ENCODE data around the gene PARP11.

PARP11 gene

GRCh38 chr12:3872800-3873636, at the start of gene PARP11:
Gene PARP11 (minus strand): TSS chr12:3873399. CDS start chr12:3873229, 170 bp downstream.
- DNase-seq (ENCODE audit: low read depth, low spot score), result peak; percentile 97

DNA sequence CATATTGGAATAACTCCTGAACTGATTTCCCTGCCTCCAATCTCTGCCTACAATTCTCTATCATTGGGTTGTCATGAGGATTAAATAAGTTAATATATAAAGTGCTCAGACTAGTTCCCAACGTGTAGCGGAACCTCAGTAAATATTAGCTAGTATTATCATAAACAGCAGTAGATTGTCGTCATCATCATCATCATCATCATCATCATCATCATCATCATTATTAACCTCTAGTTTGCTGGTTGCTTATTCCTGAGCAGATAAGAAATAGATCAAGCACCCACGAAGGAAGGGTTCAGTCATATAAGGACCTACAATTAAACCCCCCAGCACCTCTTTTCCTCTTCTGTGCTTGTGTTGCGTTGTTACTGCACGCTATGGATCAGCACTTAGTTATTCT, 48.8 kb upstream of the PARP11 start:
- no peak for DNase-seq (ENCODE audit: low read depth, low spot score)

DNA sequence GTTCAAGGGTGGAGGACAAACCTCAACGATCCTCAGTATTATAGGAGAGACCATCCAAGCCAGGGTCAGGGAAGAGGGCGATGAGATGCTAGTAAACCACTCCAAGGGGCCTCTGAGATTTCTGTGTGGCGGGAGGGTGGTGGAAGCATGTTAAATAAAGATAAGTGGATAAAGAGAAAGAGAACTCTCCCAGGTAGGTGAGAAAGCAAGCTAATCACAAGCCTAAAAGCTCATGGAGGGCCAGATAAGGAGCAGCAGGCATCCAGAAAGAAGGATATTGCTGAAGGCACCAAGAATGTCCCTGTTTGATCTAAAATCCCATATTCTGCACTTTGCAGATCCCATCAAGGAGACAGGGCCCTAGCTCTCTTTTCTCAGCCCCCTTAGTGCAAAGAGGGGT, 48.3 kb upstream of the PARP11 start:
- no peak for DNase-seq (ENCODE audit: low read depth, low spot score)

DNA sequence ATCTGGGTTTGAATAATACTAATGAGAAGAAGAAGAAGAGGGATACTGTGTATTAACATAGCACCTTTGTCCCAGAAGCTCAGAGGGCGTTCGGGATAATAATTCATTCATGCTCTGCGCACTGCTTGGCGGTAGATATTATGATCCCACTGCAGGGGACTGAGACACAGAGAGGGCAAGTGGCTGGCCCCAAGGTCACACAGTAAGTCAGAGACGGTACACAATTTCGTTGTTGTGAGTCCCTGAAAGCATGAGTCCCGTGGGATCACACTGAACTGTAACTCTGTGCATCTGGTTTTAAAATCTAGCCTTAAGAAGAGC, 47.9 kb upstream of the PARP11 start:
- no peak for DNase-seq (ENCODE audit: low read depth, low spot score)

GRCh38 chr12:3920351-3921150, 47.4 kb upstream of the PARP11 start:
- DNase-seq (ENCODE audit: low read depth, low spot score), result no peak

DNA sequence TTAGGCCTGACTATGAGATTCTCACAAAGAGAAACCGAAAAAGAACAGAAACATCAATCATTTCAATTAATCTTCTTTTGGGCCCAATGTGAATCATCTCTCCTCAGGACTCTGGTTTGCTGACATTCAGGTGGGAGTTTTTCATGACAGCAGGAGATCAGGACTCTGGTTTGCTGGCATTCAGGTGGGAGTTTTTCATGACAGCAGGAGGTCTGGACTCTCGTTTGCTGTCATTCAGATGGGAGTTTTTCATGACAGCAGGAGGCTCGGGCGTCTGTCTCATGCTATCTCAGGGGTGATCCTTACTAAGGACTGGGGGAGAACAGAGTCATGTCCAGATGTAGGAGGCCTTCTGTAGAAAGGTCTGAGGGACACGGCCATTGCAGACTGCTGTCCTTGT, 40.1 kb upstream of the PARP11 start:
- DNase-seq (ENCODE audit: low read depth, low spot score), result no peak

DNA sequence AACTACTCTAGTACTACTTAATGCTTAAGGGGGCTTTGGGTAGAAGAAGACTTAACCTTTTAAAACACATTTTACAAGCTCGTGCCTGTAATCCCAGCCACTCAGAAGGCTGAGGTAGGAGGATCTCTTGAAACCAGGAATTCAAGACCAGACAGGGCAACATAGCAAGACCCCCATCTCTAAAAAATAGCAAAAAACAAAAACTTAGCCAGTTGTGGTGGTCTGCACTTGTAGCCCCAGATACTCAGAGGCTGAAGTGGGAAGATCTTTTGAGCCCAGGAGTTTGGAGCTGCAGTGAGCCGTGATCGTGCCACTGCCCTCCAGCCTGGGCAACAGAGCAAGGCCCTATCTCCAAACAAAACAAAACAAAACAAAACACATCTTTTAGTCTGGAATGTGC, 39.7 kb upstream of the PARP11 start:
- no peak for DNase-seq (ENCODE audit: low read depth, low spot score)

- DNase-seq (ENCODE audit: low read depth, low spot score), result no peak
These were observed 38.2 kb upstream of the PARP11 start for GRCh38 chr12:3911409-3911808.

- no peak for DNase-seq (ENCODE audit: low read depth, low spot score)
These were observed 32.5 kb upstream of the PARP11 start for GRCh38 chr12:3905664-3906063.

- DNase-seq (ENCODE audit: low read depth, low spot score), result no peak
These were observed 31.8 kb upstream of the PARP11 start for GRCh38 chr12:3904999-3905398.

- no peak for DNase-seq (ENCODE audit: low read depth, low spot score)
These were observed 29.7 kb upstream of the PARP11 start for GRCh38 chr12:3902921-3903320.

DNA sequence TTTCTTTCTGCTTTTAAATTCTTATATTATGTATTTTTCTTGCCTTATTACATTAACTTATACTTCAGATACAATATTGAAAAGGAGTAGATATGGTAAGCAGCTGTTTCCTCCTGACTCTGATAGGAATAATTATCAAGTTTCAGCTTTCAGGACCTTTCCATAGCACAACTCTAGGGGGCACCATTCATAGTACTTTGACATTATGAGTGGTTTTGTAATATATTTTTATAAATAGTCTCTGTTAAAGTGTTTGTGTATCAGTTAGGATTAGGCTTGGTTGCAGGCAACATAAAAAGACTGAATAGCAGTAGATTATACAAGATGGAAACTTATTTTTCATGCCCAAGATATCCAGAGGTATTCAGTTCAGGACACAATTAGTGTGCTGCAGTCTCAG, 27.9 kb upstream of the PARP11 start:
- DNase-seq (ENCODE audit: low read depth, low spot score), result no peak

DNA sequence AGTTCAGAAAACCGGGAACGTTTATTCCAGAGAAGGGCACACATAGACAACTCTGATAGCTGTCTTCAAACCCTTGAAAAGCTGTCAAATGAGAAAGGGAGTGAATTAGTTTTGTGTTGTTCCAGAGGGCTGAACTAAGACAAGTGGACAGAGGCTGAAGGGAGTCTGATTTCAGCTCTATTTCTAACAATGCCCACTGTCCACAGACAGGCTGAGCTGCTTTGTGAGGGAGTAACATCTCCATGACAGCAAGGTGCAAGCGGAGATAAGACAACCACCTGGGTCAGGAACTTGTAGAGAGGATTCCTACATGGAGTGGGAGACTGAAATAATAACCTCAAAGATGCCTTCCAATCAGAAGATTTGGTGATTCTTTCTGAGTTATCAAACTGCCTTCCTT, 25.6 kb upstream of the PARP11 start:
- DNase-seq (ENCODE audit: low read depth, low spot score), result no peak

GRCh38 chr12:3897371-3897971, 24.3 kb upstream of the PARP11 start:
- no peak for DNase-seq (ENCODE audit: low read depth, low spot score)

DNA sequence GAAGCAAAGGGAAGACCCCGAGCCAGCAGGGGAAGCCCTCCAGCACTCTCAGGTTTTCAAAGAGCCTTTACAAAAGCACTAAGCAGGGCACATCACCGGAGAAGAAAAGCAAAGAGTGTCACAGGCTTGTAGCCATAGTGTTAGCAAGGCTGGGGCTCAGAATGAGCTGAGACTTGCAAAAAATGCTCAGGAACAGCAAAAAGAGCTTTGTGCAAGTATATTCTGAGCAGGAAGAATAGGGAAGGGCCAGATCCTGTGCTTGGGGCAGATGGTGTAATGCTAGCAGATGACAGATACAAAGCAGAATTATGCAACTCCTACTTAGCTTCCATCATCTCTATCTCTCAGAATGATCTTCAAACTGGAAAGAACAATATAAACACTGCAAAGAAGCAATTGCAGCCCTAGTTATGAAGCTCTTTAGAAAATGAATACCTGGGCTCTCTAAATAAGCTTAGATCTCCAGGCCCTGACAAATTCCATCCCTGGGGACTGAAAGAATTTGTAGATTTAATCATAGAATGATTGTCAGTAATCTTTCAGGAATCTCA, 23.7 kb upstream of the PARP11 start:
- DNase-seq (ENCODE audit: low read depth, low spot score), result no peak

DNA sequence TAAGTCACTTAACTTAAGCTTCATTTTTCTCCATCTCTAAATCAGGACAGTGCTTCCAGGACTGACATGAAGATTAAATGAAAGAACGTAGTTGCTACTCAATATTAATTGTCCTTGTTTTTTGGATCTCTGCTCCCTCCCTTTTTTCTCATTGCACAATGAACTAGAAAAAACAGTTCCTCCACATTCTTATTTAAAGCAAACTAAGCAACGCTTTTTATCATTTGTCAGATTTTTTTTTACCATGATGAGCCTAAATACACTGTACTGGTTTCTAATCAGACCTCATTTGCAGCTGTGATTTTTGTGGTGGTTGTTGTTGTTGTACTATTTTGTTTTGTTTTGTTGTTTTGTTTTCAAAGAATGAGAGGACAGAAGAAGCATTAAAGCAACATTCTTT, 23.2 kb upstream of the PARP11 start:
- DNase-seq (ENCODE audit: low read depth, low spot score), result no peak

DNA sequence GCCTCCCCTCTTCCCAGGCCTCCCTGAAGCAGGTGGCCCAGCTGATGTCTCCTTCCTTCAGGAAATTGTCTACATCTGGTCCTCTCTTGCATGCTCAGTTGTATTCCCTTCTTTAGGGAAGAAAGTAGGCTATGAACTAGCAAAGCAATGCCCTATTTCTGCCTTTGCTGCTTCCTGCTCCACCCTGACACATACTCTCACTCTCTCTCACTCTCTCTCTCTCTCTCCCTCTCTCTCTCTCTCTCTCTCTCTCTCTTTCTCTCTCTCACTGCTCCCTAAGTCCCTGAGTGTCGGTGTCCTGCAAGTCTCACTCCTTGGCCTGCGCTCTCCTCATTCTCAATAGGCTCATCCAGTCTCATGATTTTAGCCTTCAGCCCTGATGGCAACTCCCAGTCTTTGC, 19.4 kb upstream of the PARP11 start:
- DNase-seq (ENCODE audit: low read depth, low spot score), result no peak

DNA sequence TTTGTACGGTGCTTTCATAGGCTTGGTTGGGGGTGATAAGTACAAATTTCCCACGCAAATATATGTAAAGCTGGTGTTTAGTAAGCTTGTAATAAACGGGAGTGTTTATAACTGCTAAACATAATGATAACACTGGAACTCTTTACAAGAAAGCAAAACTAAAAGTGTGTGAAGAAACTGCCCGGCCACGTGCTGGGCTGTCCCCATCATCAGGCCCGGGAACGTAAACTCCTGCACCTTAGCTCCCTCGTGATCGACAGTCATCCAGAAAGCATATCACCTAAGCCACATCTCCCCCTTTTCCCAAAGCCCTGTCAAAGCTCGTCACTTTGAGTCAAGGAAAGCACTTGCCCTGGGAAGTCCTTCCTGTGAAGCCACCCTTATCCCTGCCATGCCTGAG, 18.0 kb upstream of the PARP11 start:
- DNase-seq (ENCODE audit: low read depth, low spot score), result no peak

DNA sequence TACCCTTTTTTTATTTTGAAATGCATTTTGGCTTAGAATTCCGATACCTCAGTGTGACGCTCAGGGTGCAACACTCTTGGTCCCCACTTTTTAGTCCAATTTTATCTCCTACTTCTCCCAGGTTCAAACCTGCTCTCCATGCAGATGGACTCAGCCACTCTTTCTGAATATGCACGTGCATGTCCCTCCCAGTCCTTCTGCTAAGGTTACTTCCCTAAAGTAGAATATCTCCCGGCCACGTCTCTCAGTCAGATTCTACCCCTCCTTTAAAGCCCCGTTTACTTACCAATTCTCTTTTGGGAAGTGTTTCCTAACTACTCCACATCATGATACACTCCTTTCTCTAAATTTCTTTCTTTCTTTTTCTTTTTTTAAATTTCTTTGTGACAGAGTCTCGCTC, 15.5 kb upstream of the PARP11 start:
- DNase-seq (ENCODE audit: low read depth, low spot score), result no peak

DNA sequence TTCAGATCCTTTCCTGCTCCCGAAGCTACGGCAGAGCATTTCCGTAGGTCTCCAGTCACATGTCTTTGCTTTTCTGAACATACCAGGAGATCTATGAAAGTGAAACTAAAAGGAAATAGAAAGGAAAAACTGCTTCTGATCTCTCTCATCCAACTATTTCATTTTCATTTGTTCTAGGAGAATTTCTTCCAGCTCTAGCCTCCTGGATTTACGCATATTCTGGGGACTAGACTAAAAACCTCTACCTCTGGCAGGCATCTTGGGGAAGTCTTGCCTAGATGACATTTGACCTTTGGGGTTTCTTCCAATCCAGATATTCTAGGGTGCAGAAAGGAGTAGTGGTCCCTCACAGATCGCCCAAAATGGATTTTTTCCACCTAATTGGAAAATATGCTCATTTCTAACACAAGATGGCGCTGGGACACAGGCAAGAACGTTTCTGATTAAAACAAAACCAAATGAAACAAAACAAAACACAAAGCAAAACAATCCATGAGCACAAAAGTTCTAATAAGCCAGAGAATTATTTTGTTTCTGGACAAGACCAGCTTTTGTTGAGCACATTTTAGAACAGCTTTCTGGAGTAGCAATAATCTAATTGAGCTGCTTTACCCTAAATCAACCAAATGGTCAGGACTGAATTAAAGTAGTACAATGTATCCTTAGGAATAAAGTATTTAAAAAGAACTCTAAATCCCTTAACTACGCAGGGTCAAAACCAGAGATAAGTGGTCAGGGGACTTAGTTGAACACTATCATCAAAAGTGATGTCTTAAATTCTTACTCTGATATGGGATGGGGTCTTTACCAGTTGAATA, 12.3 kb upstream of the PARP11 start:
- no peak for DNase-seq (ENCODE audit: low read depth, low spot score)

DNA sequence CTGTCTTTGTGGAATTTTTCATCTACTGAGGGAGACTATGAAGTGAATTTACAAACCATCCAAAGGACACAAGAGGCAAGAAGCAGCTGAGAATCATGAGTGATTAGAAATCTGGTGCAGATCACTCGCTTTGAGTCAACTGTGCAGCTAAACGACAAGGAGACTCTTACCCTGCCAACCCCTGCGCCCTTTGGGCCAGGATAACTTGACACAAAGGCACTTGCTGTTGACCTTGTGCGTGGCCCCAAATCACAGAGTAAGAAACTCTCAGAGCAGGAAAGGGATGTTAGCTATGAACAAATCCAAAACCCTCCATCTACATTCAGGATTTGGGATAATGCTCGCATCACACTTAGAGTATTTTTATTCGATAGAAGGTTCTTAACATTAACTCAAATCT, 11.5 kb upstream of the PARP11 start:
- no peak for DNase-seq (ENCODE audit: low read depth, low spot score)

Data from activated CD4-positive, CD25-positive, alpha-beta regulatory T cell treated with anti-CD3 and anti-CD28 coated beads, Interleukin-2, amount 50 U/mL, for 16 hours (primary cell).